Fibroblast of skin of abdomen (primary cell): ENCODE results near the gene MOBP.

Experiments used
- DNase-seq: peaks from one replicate; pipeline ENCODE4 v3.0.0-alpha.2; 2013

Gene MOBP

DNA sequence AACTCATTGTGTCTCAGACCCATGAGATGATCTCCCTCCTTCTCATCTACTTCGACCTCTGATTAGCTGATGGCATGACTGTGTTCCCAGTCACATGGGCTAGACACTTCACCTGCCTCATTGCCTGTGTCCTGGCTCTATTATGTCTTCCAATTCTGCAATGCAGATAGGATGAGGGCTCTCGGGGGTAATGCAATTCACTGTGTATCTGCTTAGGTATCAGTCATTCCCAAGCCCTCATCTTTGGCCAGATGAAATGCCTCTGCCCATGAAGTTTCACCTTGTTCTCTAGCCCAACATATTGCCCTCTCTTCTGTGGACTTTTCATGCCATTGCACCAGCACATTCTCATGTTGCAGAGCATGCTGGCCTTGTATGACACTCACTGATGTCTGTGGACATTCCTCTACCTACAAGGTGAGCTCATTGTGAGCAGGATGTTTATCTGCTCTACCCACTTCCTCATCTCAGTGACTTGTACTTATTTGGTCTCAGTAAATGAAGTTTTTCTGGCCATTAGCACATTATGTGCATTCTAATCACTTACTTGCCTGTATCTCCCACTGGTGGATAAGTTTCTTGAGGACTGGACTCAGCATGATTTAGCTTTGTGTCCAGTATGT is 32.3 kb downstream of the MOBP start:
- no peak for DNase-seq

DNA sequence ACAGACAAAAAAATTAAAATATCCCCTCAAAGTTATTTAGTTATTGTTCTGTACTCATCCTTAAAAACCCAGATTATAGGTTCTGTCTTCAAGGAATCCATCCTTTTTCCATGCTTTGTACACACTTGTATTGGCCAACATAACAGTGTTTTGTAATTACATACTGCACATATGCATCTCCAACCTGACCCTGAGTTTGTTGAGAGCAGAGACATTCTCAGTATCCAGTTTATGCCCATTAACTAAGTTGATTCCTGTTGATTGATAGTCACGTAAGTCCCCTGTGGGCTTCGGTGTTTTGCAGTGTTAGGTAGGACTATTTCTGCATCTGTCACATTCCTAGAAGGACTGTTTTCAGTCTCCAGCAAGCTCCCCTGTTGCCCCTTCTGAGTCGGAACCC is 33.6 kb downstream of the MOBP start:
- no peak for DNase-seq

DNA sequence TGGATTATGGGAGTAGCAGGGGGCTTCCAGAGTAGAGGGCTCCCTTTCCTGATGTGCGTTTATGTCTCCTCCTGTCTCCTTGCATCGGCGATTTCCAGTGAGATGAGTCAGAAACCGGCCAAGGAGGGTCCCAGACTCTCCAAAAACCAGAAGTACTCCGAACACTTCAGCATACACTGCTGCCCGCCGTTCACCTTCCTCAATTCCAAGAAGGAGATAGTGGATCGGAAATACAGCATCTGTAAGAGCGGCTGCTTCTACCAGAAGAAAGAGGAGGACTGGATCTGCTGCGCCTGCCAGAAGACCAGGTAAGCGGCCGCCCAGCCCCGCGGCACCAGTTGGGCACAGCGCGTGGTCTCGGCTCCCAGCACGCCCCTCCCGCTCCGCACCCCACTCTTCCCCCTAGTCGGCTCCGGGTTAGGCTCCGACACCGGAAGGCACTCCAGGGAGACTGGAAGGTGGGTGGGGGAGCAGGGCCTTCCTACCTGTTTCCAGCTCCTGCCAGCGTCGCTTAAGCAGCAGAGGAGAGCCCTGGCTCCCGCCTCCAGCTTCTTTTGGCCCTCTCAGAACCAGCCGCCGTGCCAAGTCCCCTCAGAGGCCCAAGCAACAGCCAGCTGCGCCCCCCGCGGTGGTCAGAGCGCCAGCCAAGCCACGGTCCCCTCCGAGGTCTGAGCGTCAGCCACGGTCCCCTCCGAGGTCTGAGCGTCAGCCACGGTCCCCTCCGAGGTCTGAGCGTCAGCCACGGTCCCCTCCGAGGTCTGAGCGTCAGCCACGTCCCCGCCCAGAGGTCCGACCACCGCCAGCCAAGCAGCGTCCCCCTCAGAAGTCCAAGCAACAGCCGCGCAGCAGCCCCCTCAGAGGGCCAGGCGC is 34.7 kb downstream of the MOBP start:
- no peak for DNase-seq

DNA sequence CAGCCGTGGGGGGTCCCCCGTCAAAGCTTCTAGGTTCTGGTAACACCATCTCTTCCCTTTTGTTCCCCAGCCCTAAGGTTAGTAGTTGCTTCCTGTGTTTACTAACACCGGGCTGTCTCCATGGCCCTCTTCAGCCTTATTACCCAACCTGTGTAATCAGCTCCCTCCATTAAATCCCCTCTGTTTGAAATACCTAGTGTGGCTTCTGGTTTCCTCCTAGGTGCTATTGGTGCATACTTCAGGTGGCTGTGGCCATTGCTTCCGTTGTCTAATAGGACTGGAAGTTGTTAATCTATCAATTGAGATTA is 35.3 kb downstream of the MOBP start:
- no peak for DNase-seq

DNA sequence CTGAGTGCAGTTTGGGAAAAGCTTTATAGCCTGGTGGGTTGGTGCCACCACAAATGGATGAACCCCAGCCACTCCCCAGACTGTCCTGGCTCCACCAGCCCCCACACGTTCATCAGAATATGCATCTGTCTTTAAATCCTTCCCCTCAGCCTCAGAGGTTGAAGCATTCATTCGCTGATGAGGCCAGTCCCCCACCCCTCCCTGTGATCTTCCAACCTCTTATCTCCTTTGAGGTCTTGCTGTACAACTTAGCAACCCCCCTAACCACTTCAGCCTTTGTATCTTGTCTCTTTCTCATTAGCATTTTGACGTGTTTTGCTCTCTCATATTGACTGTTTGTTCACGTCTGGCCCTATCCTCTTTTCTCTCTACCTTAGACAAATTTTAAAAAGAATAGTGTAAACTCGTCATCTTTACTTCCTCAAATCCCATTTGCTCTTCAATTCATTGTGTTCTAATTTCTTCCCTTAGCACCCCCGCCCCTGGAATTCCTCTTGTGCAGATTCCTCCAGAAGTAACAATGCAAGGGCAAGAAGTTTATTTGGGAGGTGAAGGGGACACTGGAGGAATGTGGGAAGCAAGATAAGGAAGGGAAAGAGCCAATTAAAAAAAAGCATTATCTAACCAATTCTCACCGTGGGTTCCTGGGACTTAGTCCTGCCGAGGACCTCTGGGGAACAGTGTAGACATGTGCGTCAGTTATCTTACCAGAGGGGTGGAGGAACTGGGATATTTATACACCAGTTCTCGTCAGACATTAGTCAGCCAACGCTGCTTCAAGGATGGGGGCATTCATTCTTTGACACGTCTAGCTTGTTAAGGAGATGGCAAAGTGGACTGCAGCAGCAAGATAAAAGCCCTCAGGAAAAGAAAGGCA is 38.6 kb downstream of the MOBP start:
- no peak for DNase-seq

DNA sequence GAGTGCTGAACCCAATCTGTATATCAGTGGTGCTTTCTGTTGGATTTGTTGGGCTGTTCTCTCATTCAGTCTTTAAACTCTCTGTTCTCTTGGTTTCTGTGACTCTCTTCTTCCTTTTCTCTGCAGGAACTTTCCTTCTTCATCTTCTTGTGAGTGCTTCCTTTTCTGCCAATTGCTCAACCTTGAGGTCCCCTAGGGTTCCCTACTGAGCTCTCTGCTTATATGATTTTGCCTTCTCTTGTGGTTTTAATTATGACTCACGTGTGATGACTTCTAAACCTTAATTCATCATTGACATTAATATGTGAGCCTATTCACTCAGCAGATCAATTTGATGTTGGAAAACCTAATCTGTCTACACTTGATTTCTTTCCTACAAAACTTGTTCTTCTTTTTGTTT is 39.4 kb downstream of the MOBP start:
- DNase-seq: no peak

DNA sequence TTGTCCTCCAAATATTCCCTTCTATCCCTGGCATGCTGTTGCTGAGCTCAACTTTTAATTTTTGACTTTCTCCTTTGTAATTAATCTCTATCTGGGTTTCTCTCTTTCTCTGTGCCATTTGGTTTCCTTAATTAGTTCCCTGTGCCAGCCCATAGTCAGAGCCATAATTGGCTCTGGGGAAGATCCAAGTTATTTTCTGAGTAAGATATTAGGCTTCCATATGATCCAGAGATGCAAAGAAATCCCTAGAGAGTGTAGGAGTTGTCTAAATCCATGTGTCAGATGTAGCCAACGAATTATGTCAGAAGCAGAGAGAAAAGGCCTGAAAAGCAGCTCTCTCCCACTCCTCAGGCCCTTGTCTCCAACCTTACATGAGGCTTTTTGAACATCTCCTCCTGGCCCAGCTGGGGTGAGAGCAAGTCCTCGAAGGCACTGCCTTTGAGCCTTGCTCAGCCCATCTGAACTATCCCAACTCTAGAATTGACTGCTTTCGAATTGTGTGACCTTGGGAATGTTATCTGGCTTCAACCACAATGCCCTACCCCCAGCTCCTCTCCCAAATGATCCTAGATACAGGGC is 46.4 kb downstream of the MOBP start:
- no peak for DNase-seq

DNA sequence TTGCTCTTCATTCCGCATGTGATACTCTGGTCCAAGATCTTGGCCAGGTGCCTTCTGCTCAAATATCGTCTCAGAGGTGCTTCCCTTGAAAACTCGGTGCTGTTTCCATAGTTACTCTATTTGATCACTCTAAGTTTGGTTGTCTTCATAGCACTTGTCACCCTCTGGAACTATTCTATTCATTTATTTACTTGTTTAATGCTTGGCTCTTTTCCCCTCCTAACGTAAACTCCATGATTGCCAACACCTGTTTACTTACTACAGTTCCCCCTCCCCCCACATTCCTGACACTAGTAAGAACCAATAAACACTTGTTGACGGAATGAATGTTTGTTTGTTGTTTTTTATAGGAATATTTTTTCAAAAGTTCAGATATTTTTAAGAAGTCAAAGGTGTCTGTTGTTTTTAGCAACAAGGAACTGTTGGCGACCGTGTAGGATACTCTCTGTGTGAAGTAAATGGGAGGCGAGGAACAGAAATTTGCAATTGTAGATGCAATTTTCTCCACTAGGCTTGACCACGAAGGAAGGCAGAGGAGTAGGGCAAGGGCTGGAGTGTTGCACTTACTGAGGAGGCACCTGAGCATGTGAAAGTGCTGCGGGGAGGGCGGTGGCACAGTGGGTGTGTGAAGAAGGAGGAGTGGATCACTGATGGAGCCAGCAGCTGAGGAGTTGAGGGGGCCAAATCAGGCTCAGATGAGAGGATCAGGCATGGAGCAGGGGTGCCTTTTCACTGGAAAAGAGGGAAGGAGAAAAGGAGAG is 48.4 kb downstream of the MOBP start:
- DNase-seq: no peak

DNA sequence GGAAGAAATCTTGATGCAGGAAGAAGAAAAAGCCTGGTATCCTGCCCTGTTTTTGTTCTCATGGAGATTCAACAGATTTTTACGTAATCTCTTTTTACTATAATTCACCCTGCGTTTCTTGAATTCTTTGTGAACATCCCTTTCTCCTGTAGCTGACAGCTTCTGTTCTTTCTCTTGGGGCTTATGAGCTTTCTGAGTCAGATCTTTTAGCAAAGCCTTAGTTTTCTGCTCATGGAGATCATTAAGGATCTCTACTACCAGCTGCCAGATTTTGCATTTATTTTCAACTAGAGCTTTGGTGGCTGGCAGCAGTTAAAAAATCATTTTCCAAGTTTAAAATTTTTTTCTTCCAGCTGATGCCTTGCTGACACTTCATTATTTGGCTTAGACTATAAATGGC is 51.6 kb downstream of the MOBP start:
- DNase-seq: no peak

DNA sequence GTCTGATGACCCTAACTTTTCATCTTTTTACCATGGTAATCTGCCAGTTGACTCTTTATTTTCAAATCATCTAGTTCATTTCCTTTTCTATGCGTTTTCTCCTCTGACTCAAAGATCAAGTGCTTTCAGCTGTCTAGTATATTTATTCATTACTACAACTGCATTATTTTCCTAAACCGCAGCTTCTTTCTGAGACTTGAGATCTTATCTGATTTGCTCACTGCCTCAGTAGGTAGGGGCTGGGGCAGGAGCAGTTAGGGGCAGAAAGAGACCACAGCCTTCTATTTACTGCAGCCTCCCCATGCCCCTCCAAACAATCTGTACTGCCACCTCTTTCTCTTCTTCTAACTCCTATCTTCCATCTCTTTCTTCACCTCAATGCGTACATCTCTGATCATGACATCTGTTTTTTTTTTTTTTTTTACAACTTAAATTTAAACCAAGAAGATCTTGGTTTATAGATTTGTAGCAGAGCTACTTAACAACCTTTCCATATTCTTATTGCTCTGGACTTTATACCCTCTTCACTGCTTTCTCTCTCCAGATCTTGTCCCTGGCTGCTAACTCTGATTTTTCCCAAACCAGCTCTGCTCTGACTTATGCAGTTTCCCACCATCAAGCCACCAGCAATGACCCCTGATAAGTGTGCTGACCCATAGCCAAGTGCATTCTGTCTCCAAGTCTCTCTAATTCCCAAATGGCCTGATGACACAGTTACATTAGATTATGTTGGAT is 52.2 kb downstream of the MOBP start:
- DNase-seq: no peak

DNA sequence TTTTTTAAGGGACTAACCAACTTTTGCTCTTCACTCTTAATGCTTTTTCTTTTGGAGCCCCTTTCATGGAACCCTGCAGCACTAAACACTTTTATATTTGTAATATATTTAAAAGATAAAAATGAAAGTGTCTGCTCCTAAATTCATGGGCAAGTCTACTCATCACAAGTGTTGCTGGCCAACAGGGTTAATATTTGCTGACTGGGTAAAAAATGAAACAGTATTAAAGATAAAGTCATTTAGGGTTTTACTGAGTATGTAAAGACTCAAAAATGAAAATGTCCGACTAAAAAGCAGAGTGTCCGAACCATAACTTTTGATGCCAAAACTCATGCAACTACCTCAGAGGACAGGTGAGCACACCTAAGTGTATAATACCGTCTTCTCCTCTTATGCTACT is 54.0 kb downstream of the MOBP start:
- no peak for DNase-seq

DNA sequence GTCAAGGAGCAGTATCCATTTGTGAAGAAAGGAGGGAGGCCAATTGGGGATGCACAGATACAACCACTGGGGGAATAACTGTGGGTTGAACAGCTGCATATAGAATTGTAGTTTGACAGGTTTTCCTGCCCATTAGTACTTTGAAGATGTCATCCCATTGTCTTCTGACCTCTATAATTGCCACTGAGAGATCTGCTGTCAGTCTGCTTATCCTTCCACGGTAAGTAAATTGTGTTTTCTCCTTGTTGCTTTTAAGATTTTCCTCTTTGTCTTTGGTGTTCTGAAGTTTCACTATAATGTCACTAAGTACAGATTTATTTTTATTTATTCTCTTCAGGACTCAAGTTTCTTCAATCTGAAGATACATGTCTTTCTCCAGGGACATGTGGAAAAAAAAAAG is 56.6 kb downstream of the MOBP start:
- DNase-seq: no peak

DNA sequence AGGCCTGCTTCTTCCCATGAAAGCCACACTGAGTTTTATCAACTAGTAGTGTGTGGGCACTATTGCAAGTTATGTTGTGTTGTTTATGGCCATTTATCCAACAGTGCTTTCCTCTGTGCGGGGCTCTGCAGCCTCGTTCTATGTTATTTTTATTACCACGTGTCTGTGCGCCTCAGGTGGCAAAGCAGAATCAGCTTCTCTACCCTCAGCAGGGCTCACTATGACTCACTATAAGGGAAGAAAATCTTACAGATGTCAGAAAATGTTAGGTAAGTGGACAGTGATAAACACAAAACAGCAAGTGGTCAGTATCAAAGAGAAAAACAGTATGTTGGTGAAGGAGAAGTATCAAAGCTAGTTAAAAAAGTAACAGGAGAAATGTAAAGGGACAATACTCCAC is 61.4 kb downstream of the MOBP start:
- no peak for DNase-seq

DNA sequence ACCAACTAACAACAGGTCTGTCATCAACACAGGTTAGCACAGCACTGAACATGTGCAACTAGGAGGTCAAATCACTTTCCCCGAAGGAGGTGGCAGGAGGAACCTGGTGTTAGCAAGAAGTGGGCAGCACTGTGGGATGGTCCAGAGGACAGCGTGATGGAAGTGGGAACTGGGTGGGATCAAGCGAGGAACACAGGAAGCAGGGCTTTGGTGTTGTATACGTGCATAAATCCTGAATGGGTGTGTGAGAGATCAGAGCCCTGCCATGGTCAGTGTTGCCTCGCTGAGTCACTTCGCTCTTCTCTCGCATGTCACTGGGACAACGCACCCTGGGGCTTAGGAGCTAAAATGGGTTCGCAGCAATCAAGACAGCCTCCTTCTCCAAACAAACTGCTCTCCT is 62.1 kb downstream of the MOBP start:
- DNase-seq: no peak

DNA sequence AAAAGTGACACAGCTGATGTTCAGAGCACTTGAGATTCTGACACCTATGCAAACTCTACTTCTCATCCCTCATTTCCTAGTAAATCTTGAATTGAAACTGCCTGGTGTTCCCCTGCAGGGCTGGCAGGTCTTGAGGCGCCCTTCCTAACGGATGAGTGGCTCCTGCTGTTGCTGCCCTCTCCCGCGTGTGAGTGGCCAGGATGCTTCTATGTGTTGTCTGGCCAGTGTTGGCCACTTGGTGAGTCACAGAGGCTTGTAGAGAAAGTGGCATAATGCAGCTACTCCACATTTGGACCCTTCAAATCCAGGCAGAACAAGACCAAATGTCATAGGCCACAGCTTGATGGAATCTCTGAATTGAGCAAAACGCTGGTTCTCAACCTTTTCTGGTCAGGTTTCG is 63.6 kb downstream of the MOBP start:
- DNase-seq: no peak

DNA sequence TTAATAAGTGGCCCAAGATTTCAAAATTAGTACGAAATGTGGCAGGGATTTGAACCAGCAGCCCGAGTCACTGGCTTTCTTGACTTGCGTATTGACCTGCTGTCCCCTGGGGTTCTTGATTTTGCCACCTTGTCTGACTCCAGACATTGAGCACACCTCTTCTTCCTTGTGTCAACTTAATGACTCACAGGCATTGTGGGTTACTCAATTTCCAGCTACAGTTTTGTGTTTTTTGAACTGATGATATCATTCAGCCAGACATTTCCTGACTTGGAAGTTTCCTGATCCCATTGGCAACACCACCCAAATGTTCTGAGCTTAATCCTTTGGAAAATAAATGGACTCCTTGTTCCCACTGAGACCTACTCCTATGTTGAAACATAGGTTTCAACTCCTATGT is 64.2 kb downstream of the MOBP start:
- peak; percentile 17 for DNase-seq

DNA sequence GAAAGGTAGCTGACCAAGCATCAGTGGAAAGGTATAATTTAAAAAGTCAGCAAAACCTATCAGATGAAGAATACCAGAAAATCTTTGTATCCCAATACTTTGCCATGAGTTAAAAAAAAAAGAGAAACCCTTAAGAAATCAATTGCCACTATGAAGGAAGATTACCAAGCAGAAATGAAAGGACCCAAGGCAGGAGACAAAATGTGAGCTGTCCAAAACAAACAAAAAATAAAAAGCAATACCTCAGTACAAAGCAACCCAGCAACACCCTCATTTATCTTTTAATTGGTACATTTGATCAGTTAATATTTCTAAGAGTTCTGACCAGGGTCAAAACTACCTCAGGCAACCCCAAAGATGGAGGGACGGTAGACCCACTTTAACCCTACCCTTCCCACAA is 65.3 kb downstream of the MOBP start:
- DNase-seq: no peak

DNA sequence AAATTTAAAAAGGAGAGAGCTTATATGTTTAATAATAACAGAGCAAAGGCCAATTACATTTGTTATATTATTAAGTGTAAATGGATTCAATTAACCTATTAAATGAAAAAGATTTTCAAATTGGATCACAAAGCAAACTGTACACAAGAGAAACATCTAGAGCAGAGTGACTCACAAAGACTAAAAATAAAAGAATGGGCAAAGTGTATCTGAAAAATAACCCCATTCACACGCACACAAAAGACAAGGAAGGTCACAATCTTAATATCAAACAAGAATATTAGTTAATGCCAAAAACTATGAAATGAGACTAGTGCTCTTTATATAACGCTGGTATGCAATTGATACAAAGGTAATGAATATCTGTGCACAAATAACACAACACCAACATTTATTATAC is 65.7 kb downstream of the MOBP start:
- DNase-seq: no peak

DNA sequence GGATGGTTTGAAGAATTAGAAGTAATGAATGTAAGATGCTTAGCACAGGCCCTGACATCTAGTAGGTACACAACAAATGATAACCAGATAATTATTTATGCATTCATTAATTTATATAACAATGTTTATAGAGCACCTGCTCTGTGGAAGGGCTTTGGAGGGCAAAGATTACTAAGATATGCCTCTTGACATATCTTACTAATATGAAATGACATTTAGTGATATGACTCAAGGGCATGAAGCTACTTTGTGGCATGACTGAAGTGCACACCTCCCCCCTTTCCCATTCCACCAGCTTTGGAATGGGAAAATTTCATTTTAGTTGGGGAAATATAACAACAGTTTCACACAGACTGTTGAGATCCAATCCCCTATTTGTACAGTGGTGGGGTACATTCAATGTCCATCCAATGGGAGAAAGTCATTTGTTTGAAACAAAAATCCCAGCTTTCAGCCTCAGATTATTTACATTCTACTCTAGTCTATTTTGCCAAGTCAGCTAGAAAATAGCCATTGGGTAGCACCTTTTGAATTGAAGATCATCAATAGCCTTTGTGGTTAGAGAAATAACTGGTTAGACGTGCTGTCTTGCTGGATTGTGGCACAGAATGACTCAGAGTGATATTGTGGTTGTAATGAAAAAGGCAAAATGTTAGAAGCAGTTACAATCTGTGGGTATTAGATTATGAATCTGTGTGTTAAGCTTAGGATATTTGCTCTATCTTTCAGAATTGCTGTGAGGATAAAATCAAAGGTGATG is 72.9 kb downstream of the MOBP start:
- DNase-seq: no peak

DNA sequence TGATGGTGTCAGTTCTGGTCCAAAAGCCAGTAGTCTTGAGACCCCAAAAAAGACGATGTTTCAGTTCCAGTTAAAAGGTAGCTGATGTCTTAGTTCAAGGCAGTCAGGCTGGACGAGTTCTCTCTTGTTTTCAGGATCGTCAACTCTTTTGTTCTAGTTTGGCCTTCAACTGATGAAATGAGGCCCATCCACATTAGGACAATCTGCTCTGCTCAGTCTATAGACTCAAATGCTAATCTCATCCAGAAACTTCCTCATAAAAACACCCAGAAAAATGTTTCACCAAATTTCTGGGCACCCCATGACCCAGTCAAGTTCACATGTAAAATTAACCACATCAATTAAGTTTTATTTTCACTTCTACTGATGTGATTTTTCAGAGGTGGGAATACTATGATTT is 74.0 kb downstream of the MOBP start:
- DNase-seq: no peak

DNA sequence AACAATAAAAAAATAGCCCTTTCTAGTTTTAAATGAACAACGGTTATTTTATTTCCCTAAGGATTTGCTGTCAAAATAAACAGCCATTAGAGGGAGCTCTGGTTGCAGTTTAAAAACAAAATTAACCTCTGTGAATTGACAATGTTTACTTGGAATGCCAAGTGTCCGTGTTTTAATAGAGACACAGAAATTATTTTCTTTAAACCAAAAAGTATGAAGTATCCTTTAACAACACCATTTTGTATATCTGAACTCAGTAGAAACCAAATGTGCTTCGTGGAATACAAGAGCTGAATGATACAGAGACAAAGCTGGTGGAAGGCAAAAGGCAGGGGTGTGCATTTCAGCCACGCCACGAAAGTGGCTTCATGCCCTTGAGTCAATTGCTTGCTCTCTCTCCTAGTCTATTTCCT is 74.4 kb downstream of the MOBP start:
- peak; percentile 21 for DNase-seq
